Superior temporal gyrus (tissue), 1 donor: ENCODE results near the gene SENP3.

ENCODE experiments used
- DNase-seq: peaks from one replicate; pipeline ENCODE4 v3.0.0-alpha.2; 2016; ENCODE audit errors: extremely low spot score

The SENP3 gene

GRCh38 chr17:7556627-7557026 is 5.1 kb upstream of the SENP3 start:
- DNase-seq = no peak

DNA sequence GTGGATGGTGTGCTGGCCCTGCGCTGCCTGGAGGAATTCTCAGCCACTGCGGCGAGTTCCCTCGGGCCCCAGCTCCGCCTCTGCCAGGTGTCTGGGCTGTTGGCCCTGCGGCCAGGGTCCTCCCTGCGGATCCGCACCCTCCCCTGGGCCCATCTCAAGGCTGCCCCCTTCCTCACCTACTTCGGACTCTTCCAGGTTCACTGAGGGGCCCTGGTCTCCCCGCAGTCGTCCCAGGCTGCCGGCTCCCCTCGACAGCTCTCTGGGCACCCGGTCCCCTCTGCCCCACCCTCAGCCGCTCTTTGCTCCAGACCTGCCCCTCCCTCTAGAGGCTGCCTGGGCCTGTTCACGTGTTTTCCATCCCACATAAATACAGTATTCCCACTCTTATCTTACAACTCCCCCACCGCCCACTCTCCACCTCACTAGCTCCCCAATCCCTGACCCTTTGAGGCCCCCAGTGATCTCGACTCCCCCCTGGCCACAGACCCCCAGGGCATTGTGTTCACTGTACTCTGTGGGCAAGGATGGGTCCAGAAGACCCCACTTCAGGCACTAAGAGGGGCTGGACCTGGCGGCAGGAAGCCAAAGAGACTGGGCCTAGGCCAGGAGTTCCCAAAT is 4.5 kb upstream of the SENP3 start:
- no peak for DNase-seq

DNA sequence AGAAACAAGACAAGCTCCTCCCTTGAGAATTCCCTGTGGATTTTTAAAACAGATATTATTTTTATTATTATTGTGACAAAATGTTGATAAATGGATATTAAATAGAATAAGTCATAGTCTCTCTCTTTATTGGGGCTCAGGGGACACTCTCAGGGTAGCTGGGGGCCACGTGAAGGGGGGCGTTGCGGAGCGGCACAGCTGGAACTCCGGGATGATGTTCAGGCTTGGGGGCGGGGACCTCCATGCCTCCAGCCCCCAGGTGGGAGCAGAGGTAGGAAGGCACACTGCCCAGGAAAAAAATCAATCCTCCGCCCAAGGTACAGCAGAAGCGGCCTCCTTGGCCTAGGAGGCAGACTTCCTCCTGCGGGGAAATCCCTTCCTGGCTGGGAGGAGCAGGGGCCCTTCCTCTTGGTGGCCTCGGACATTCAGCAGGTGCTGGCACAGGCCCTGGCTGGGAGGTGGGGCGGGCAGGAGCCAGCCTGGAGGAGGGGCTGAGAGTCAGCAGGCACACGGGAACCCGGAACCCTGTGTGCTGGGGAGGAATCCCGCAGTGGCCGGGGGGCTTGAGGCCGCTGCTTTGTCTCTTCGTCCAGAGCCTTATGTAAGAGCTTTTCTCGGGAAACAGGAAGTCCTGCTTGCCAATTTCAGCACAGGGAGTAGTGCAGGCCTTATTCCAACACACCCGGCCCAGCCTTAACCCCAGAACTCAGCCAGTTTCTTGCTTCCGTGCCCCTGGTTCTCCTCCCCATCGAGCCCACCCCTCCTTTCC is 3.8 kb upstream of the SENP3 start:
- peak; percentile 69 for DNase-seq

DNA sequence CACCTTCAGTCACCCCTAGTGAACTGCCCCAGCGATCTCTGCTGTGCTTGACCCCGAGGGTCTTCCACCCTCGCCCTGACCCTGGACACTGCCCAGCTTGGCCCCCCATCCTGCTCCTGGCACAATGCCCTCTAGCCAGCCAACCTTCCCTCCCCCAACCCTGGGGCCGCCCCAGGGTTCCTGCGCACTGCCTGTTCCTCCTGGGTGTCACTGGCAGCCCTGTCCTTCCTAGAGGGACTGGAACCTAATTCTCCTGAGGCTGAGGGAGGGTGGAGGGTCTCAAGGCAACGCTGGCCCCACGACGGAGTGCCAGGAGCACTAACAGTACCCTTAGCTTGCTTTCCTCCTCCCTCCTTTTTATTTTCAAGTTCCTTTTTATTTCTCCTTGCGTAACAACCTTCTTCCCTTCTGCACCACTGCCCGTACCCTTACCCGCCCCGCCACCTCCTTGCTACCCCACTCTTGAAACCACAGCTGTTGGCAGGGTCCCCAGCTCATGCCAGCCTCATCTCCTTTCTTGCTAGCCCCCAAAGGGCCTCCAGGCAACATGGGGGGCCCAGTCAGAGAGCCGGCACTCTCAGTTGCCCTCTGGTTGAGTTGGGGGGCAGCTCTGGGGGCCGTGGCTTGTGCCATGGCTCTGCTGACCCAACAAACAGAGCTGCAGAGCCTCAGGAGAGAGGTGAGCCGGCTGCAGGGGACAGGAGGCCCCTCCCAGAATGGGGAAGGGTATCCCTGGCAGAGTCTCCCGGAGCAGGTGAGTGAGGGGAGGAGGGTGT is 3.0 kb upstream of the SENP3 start, which contains the start of gene TNFSF13:
Gene TNFSF13, plus strand, starts transcription at position 207 of the 776 bp plus-strand sequence. Its CDS starts 290 bp downstream, at position 497.
- no peak for DNase-seq

- no peak for DNase-seq
Observed at GRCh38 chr17:7559320-7560171, 2.2 kb upstream of the SENP3 start.

DNA sequence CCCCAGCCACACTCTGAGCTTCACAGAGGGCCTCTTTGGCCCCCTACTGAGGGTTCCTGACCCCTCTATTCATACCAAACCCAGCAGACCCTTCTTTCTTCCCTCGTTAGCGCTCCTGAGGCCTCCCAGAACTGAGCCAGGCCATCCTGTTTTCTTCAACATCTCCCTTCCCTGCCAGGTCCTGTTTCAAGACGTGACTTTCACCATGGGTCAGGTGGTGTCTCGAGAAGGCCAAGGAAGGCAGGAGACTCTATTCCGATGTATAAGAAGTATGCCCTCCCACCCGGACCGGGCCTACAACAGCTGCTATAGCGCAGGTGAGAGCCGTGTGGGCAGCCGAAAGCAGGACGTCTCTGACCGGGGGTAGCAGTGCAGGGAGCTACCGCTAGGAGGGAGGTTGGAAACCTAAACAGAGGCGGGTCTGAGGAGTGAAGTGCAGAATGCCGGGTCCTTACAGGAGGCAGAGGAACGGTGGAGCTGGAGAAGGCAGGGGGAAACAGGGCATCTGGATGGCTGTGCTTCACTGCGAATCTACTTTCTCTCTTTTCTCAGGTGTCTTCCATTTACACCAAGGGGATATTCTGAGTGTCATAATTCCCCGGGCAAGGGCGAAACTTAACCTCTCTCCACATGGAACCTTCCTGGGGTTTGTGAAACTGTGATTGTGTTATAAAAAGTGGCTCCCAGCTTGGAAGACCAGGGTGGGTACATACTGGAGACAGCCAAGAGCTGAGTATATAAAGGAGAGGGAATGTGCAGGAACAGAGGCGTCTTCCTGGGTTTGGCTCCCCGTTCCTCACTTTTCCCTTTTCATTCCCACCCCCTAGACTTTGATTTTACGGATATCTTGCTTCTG is 1.3 kb upstream of the SENP3 start:
- DNase-seq = peak; percentile 36

- peak; percentile 88 for DNase-seq
Observed at GRCh38 chr17:7561028-7561575, 617 bp upstream of the SENP3 start.

DNA sequence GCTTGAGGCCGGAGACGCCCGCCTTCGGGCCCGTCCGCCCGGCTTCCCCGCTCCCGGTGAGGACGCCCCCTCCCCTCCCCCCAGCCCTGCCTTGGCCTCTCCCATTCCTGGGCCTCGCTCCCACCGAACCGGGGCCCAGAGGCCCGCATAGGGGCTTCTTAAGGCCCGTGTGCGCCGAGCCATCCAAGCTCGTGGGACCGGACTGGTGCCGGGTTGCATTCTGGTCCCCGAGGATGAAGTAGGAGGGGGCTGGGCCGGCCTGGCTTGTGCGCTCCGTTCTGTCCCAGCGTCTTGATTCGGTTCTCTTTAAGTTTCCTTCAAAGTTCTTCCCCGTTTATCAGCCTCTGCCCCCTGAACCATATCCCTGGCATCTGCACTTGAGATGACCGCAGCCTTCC is 488 bp downstream of the SENP3 start:
- DNase-seq = no peak

DNA sequence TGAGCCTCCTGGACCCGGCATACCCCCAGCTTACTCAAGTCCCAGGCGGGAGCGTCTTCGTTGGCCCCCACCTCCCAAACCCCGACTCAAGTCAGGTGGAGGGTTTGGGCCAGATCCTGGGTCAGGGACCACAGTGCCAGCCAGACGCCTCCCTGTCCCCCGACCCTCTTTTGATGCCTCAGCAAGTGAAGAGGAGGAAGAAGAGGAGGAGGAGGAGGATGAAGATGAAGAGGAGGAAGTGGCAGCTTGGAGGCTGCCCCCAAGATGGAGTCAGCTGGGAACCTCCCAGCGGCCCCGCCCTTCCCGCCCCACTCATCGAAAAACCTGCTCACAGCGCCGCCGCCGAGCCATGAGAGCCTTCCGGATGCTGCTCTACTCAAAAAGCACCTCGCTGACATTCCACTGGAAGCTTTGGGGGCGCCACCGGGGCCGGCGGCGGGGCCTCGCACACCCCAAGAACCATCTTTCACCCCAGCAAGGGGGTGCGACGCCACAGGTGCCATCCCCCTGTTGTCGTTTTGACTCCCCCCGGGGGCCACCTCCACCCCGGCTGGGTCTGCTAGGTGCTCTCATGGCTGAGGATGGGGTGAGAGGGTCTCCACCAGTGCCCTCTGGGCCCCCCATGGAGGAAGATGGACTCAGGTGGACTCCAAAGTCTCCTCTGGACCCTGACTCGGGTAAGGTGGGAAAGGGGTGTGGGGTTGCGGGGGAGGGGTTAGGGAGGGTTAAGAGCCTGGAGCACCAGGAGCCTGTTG is 1.6 kb downstream of the SENP3 start:
- DNase-seq = no peak

- no peak for DNase-seq
Observed at GRCh38 chr17:7569571-7569970, 7.9 kb downstream of the SENP3 start.

GRCh38 chr17:7570351-7570750 is 8.6 kb downstream of the SENP3 start:
- DNase-seq = no peak

GRCh38 chr17:7572338-7572587 is 10.5 kb downstream of the SENP3 start:
- DNase-seq = no peak

DNA sequence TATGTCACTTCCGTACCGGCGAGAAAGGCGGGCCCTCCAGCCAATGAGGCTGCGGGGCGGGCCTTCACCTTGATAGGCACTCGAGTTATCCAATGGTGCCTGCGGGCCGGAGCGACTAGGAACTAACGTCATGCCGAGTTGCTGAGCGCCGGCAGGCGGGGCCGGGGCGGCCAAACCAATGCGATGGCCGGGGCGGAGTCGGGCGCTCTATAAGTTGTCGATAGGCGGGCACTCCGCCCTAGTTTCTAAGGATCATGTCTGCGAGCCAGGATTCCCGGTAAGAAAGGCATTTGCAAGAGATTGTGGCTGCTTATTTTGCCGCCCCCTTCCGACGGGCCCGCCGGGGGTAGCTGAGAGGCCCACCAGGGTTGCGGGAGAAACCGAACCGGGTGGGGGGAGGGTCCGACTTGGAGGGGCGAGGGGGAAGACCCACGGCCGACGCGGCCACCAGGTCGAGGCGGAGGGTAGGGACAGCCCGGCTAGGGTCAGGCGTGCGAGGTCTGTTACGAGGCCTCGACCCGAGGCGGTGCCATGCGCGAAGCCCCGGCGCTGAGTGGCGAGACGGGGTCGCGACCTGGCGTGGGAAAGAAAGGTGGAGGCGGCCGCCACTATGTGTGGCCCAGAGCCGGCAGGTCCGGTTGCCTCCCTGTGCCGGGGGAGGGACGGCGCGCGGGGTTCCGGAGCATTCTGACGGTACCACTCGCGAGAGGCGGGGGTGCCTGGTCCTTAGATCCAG is 11.0 kb downstream of the SENP3 start:
- DNase-seq = peak; percentile 100

GRCh38 chr17:7573324-7574080 is 11.8 kb downstream of the SENP3 start:
- DNase-seq = peak; percentile 81

- DNase-seq = no peak
Observed at GRCh38 chr17:7574176-7574953, 12.6 kb downstream of the SENP3 start.

DNA sequence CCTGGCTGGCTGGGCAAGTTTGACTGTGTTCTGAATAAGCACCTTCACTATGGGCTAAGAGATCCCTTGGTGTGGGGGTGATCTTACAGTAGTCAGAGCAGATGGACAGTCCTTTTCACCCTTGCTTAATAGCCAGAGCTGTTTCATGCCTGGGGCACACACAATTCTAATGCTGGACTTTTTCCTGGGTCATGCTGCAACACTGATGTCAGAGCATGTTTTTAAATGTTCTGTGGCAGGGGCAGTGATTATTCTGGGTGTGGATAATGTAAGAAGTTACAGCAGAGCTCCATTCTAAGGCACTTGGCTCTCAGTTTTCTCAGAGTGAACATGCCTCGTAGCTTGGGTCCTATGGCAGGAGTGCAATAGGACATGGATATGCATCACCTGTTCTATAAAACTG is 13.8 kb downstream of the SENP3 start:
- no peak for DNase-seq

- no peak for DNase-seq
Observed at GRCh38 chr17:7575959-7576358, 14.2 kb downstream of the SENP3 start.

GRCh38 chr17:7576432-7576937 is 14.8 kb downstream of the SENP3 start:
- DNase-seq = no peak
